DOHH2 (cell line): ENCODE measurements around the gene BPI.

Experiments used
- CTCF ChIP-seq: fragments of 200-600 bp; sonication (generic); IDR thresholded peaks from one replicate; pipeline ENCODE4 v1.5.1; 2014; ENCODE audit warnings: antibody characterized with exemption, mild to moderate bottlenecking, low read depth, low read length; ENCODE audit not compliant: poor library complexity, severe bottlenecking
- EZH2phosphoT487 ChIP-seq: fragments of 200-600 bp; sonication (generic); IDR thresholded peaks from 2 replicates; pipeline ENCODE4 v1.6.1; 2017; ENCODE audit warnings: borderline replicate concordance, mild to moderate bottlenecking, antibody characterized with exemption, low read length, moderate library complexity, mixed read lengths

GRCh38 chr20:38278763-38279162 lies 25.2 kb upstream of the BPI start:
- no peak for TF ChIP-seq CTCF
- no peak for TF ChIP-seq EZH2phosphoT487
